Measurements from ENCODE around the gene SERPINA3. TPM values are rescaled to one million over a fixed set of nuclear protein-coding genes. Genes with fewer than 3 reads are reported as not detected.

Gene SERPINA3
- total RNA-seq, 1 experiment from 2014 or later, result 3.5 TPM

DNA sequence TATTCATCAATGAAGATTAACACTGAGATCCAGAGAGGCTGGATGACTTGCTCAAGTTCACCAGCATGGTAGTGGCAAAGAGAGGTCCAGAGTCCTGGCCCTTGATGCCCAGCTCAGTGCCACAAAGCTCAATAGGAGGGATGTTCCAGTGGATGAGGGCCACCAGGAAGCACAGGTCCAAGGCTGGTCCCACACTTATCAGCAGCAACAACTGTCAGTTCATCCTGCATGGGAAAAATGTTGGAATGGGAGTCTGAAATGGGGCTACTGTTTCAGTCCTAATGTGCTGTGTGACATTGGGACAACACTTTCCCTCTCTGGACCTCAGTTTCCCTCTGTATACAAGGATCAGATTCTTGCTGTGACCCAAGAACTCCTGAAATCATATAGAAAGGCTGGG is 19.7 kb upstream of the SERPINA3 start:
- Mint-ChIP-seq H3K27ac (no peak overlapping the region), H3K27me3 (ENCODE audit: low read depth) (no peaks in the 10 kb centered on the region; the same call in 1 of the 2 replicates)
- CTCF ChIA-PET, result interaction anchor here (1.2 kb wide), 1 partner anchor 11 kb away, joined by 6 read pairs; the partner anchor contains the start of gene SERPINA5

More for the DNA sequence above, 19.7 kb upstream of the SERPINA3 start:
- ATAC-seq (no peak), DNase-seq (ENCODE audit: low spot score) (no peak)
- POLR2A ChIA-PET, result no interaction called here
- Mint-ChIP-seq H3K36me3 (no peaks in the 10 kb centered on the region), H3K4me3 (no peak overlapping the region), H3K4me1 (no peaks in the 10 kb centered on the region), H3K9me3 (peaks cover 13% of the 10 kb centered on the region; the same call in 1 of the 2 replicates)
- TF ChIP-seq, protein P1, sequence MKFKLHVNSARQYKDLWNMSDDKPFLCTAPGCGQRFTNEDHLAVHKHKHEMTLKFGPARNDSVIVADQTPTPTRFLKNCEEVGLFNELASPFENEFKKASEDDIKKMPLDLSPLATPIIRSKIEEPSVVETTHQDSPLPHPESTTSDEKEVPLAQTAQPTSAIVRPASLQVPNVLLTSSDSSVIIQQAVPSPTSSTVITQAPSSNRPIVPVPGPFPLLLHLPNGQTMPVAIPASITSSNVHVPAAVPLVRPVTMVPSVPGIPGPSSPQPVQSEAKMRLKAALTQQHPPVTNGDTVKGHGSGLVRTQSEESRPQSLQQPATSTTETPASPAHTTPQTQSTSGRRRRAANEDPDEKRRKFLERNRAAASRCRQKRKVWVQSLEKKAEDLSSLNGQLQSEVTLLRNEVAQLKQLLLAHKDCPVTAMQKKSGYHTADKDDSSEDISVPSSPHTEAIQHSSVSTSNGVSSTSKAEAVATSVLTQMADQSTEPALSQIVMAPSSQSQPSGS (CRISPR knock-in tag; IDR thresholded peaks at IDR 0.05; ENCODE audit: borderline replicate concordance, low read depth), result no peak
- no peak for TF ChIP-seq ZMAT4 (CRISPR knock-in tag; IDR thresholded peaks at IDR 0.05)
- TF ChIP-seq NR2C2 (CRISPR knock-in tag; IDR thresholded peaks at IDR 0.05), result no peak
- TF ChIP-seq, protein P2, sequence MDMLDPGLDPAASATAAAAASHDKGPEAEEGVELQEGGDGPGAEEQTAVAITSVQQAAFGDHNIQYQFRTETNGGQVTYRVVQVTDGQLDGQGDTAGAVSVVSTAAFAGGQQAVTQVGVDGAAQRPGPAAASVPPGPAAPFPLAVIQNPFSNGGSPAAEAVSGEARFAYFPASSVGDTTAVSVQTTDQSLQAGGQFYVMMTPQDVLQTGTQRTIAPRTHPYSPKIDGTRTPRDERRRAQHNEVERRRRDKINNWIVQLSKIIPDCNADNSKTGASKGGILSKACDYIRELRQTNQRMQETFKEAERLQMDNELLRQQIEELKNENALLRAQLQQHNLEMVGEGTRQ (CRISPR knock-in tag; IDR thresholded peaks at IDR 0.05), result no peak
- no peak for TF ChIP-seq HMGXB4 (CRISPR knock-in tag; IDR thresholded peaks at IDR 0.05)
- TF ChIP-seq ZNF671 (CRISPR knock-in tag; IDR thresholded peaks at IDR 0.05), result no peak
- no peak for TF ChIP-seq CBFB (CRISPR knock-in tag; IDR thresholded peaks at IDR 0.05; ENCODE audit: low read depth)
- no peak for TF ChIP-seq ZNF396 (CRISPR knock-in tag; IDR thresholded peaks at IDR 0.05; ENCODE audit: borderline replicate concordance)
- TF ChIP-seq CTCF (IDR thresholded peaks at IDR 0.05), result no peak
- TF ChIP-seq NR1H2 (CRISPR knock-in tag; IDR thresholded peaks at IDR 0.05), result no peak
- TF ChIP-seq, protein P3, sequence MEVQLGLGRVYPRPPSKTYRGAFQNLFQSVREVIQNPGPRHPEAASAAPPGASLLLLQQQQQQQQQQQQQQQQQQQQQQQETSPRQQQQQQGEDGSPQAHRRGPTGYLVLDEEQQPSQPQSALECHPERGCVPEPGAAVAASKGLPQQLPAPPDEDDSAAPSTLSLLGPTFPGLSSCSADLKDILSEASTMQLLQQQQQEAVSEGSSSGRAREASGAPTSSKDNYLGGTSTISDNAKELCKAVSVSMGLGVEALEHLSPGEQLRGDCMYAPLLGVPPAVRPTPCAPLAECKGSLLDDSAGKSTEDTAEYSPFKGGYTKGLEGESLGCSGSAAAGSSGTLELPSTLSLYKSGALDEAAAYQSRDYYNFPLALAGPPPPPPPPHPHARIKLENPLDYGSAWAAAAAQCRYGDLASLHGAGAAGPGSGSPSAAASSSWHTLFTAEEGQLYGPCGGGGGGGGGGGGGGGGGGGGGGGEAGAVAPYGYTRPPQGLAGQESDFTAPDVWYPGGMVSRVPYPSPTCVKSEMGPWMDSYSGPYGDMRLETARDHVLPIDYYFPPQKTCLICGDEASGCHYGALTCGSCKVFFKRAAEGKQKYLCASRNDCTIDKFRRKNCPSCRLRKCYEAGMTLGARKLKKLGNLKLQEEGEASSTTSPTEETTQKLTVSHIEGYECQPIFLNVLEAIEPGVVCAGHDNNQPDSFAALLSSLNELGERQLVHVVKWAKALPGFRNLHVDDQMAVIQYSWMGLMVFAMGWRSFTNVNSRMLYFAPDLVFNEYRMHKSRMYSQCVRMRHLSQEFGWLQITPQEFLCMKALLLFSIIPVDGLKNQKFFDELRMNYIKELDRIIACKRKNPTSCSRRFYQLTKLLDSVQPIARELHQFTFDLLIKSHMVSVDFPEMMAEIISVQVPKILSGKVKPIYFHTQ (CRISPR knock-in tag; IDR thresholded peaks at IDR 0.05), result no peak
- TF ChIP-seq MYBL2 (CRISPR knock-in tag; IDR thresholded peaks at IDR 0.05), result no peak
- no peak for TF ChIP-seq TEAD1 (CRISPR knock-in tag; IDR thresholded peaks at IDR 0.05)
- TF ChIP-seq TEAD4 (CRISPR knock-in tag; IDR thresholded peaks at IDR 0.05), result no peak
